SKM-1 treated with dmso at 0.1 percent for 144 hours (cell line): ENCODE data around the gene CPAMD8.

Experiments used
- DNase-seq: peaks from one replicate; lab custom pipeline; 2025; ENCODE audit not compliant: unreplicated experiment; lab: John Stamatoyannopoulos, UW

Gene CPAMD8

DNA sequence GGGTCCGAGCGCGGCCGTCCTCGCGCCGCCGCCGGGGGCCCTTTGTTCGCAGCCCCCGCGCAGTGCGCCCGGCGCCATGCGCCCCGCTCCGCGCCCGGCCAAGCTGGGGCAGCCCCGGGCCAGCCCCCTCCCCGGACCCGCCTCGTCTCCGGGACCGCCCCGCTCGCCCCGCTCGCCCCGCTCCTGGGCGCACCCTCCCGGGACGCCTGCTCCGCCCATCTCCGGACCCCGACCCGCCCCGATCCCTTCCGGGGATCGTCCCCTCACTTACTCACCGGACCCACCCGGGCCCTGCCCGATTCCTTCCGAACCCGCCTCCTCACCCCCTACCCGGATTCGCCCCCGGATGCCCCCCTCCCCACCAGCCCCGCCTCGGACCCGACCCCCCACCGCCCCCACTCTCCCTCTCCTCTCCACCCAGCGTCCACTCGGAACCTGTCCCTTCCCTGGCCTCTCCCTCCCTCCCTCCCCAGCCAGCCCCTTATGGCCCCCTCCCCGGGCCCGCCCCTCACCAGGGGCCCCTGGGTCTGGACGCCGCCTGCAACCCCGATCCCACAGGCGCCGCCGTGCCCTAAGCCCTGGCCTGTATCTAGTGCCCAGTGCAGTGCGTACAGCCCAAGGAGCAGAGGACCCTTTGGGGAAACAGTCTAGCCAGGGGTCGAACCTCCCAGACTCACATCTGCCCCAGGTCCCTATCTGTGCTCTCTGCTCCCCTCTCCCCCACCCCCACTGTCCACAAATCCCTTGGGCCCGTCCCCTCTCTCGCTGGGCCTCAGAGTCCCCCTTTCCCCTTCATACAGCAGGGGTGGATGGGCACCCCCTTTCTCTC lies at the start of gene CPAMD8:
Gene CPAMD8 (minus strand): TSS at position 105 of the 829 bp plus-strand sequence. CDS start 168 bp downstream, outside the sequence.
- DNase-seq = no peak

DNA sequence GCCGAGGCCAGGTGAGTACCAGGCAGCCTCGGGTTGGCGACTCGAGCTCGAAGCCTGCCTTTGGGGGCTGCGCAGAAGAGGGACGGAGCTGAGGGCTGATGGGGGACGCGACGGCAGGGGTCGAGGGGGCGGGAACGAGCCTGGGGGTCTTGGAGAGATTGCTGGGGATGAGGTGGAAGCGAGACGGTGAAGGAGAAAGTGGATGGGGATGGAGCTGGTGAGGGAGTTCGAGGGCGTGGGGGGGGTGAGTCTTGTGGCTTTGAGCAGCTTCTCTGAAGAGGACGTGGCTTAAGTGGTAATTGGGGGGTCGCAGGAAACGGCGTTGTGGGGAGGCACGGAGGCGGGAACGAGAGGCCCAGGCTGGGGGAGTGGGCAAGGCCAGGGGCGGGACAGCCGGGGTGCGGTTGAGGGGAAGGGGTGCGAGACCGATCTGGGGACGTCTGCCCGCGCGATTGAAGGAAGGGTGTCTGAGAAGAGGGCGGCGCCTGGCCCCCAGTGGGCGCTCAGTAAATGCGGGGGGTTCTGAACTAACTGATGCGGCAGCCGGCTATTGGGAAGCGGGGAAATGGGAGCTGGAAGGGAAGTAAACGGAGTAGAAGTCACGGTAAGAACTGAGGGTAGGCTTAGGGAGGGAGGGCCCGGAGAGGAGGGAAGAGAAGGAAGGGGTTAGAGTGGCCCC lies 49.4 kb upstream of the CPAMD8 start:
- peak; percentile 7 for DNase-seq

DNA sequence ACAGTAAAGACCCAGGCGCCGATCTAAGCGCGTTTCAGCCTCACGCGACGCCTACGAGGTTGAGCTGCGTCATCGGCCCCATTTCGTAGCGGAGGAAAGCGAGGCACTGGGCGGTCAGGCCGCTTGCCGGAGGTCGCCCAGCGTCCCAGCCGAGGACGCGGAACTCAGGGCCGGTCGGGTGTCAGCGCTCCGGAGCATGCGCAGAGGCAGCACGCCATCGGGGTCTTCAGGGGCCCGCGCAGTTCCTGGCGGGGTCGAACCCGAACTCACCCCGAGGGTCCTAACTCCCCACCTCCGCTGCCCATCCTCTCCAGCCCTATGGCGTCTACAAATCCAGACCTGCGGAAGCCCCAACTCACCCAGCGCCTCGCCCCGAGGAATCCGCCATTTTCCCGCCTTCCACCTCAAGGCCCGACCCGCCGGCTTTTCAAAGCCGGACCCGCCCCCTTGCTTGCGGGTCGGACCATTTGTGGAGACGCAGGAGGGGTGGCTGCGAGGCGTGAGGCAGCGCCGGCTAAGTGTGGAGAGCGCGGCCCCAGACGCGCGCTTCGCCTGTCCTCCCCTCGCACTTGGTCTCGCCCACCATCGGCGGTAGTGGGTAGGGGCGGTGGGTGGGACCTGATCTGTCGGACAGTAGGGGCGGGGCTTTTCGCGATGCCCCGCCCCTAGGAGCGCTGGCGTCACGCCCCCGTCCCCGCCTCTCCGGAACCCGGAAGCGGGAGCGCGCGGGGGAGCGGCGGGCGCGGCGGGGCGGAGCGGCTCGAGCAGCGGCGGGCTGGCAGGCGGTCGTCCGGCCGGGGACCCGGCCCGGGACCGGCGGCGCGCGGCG lies 48.6 kb upstream of the CPAMD8 start, which contains the start of the genes HAUS8 and MYO9B:
Gene HAUS8 (minus strand): TSS at position 418 of the 829 bp plus-strand sequence. CDS start 30 bp downstream, at position 388.
Gene MYO9B (plus strand): TSS at position 743 of the 829 bp plus-strand sequence. CDS start 25,941 bp downstream, outside the sequence.
- peak; percentile 96 for DNase-seq

DNA sequence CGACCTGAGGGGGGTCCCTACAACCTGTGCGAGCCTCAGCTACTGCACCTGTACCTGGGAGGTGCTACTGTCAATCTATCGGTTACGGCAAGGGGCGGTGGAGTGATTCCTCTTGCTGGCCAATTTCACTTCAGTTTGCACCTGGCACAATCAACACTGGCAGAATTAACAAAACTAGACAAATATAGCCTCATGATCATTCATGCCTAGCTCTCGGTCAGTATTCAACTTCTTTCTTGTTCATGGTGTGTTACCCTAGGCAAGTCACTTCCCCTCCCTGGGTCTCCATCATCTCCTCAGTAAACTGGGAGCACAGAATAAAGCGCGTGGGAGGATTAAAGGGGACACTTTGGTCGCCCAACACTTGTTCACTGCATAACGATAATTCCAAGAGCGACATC lies 48.0 kb upstream of the CPAMD8 start:
- DNase-seq = no peak

DNA sequence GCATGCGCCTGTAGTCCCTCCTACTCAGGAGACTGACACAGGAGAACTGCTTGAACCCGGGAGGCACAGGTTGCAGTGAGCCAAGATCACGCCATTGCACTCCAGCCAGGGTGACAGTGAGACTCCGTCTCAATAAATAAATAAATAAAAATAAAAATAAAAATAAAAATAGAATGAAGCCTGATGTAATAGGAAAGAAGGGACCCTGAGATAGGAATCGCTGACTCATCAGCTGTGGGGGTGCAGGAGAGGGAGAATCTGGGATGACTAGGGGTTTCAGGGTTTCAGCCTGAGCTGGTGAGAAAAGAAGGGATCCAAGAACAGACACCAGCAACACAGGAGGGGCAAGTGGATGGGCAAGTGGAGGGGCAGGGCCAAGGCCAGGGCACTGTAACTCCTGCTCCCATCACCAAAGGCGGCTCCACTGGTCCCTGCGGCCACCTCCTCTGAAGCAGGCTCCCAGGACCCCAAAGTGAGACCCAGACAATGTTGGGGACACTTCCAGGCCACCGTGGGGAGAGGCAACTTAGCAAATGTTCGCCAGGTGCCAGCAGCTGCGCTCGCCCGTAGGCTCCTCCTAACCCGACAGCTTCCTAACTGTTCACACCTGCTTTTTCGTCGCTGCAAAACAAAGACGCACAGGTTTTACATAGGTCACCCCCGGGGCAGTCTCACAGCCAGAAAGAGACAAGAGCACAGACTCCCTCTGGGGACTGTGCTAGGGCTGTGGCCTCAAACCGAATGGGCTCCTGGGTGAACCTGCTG lies 47.4 kb upstream of the CPAMD8 start:
- no peak for DNase-seq

DNA sequence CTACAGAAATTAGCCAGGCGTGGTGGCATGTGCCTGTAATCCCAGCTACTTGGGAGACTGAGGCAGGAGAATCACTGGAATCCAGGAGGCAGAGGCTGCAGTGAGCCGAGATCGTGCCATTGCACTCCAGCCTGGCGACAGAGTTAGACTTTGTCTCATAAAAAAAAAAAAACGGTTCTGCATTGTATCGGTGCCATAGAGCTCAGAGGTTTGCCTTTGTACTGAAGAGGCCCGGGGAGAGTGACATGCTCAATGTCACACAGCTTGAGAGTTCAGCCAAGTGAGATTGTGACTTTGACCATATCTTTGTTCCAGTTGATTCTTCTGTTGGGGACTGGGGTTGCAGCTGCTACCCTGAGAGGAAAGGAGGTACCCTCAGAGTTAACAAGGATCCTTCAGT lies 44.3 kb upstream of the CPAMD8 start:
- no peak for DNase-seq

DNA sequence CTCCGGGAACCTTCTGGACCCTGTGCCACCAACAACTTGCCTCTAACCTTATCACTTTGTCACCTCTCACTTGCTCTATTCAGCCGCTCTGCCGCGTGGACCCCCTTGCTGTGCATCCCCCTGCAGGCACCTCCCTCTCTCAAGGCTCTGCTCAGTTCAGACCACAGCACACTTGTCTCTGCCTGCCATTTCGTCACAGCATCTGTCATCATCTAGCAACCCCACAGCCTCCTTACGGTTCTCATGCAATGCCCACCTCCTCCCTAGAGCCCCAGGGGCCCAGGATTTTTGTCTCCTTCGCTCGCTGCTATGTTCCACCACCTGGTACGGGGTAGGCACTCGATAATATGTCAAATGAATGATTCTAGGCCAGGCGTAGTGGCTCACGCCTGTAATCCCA lies 43.8 kb upstream of the CPAMD8 start:
- DNase-seq = no peak

DNA sequence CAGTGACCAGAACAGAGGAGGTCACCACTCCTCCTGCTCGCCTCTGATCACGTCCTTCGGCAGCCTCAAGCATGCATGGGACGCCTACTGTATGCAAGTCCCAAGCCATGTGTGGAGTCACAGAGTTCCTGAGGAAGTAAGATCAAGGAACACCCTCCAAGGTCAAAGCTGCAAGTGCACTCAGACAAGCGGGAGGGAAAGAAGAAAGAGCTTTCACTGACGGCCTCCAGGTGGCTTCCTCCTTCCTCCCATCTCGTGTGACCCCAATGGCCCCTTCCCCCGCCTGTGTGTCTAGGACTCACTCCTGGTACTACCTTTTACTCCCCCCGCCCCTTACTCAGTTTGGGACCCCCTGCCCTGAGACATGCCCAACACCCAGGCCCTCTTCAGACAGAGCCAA lies 42.6 kb upstream of the CPAMD8 start:
- DNase-seq = no peak

DNA sequence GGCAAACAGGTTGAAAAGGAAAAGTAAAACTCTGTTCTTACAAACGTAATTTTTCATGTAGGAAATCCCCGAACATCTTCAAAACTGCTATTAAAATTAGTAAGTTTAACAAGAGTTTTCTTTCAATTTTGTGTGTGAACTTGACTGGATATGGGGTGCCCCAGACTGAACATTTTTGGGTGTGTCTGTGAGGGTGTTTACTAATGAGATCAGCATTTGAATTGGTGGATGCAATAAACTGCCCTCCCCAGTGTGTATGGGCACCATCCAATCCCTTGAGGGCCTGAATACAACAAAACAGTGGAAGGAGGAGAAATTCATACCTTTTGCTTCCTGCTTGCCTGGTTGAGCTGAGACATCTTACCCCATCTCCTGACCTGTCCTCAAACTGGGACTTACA lies 36.8 kb upstream of the CPAMD8 start:
- no peak for DNase-seq

DNA sequence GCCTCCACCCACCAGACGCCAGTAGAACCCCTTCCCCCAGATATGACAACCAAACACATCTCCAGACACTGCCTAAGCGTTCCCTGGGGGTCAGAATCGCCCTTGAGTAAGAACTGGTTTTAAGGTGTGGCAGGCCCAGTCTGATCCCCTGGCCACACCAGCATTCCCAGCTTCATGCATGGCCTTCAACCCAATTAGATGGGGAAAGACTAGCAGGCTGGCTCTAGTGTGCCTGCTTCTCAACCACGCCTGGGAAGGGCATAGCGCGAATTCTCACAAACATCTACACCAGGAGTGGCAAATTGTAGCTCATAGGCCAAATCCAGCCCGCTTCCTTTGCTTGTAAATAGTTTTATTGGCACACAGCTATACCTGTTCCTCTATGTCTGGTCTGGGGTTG lies 35.1 kb upstream of the CPAMD8 start:
- DNase-seq = no peak

DNA sequence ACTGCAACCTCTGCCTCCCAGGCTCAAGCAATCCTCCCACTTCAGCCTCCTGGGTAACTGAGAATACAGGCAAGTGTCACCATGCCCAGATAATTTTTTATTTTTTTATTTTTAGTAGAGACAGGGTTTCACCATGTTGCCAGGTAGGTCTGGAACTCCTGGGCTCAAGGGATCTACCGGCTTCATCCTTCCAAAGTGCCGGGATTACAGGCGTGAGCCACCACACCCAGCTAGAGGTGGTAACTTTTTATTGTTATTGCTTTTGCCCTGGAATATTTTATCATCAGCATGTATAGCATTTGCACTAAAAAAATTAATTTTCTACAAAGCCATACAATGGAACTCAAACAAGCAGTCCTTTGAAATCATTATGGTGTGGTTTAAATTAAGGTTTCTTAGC lies 34.6 kb upstream of the CPAMD8 start:
- DNase-seq = no peak

DNA sequence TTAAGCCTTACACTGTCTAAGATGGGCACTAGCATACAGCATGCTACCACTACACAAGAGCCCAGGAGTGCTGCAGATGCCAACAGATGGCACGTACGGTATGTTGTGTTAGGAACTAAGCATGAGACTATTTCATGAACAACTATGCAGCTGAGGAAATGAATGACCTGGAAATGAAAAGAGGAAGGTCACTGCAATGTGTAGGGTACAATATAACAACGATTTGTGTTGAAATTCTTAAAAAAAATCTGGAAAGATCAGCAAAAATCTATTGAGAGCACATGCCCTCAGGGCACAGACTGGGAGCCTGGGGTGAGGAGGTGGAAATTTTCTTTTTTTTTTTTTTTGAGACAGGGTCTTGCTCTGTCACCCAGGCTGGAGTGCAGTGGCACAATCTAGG lies 34.2 kb upstream of the CPAMD8 start:
- DNase-seq = no peak

DNA sequence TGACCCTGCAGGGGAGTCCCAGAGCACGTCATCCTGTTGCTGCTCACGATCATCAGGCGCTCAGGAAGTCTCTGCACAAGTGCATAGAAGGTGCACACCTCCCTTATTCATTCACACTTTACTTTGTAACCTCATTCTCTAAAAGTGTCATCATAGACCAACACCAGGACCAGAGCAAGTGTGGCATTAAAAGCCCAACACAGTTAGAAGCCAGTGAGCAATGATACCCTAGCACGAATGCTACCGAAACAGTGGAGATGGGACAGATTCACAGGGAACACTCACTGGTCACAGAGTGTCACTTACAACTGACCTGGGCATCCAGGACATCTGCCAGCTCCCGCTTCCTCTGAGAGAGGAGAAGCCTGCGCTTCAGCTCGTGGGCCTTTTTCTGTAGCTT lies 31.6 kb upstream of the CPAMD8 start:
- no peak for DNase-seq

DNA sequence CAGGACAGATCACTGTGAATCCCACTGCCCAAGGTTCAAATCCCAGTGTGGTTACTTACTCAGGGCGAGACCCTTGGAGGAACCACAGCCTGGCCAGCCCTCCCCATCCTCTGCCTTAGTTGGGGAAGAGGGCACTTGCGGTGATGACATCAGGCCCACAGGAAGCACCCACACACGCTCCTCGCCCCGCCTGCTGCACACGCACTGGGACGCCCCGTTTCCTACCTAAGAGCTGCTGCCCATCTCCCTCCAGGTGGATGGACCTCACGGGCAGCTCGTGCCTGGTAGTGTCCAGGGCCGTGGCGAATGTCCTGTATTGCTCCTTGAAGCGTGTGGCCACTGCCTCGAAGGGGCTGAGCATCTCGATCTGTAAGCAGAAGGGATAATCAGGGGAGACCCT lies 29.0 kb upstream of the CPAMD8 start:
- DNase-seq = no peak

DNA sequence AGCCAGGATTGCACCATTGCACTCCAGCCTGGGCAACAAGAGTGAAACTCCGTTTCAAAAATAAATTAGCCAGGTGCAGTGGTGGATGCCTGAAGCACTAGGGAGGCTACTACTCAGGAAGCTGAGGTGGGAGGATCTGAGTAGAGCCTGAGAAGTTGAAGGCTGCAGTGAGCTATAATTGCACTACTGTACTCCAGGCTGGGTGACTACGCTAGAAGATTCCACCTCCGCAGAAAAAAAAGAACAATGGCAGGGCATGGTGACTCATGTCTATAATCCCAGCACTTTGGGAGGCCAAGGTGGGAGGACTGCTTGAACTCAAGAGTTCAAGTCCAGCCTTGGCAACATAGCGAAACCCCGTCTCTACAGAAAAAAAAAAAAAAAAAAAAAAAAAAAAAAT lies 28.1 kb upstream of the CPAMD8 start:
- DNase-seq = no peak

DNA sequence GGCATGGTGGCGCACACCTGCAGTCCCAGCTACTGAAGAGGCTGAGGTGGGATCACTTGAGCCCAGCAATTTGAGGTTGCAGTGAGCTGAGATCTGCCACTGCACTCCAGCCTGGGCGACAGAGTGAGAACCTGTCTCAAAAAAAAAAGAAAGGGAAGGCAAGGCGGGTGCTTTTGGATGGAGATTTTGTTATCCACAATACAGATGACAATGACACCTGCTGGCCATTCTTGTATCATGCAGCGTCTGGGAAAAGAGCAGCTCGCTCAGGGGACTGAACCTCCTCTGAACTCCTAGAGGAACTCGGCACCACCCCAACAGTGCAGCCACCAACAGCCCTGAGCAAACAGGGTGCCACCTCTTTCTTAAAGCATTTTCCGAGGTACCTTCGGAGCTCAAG lies 25.8 kb upstream of the CPAMD8 start:
- DNase-seq = peak; percentile 11

DNA sequence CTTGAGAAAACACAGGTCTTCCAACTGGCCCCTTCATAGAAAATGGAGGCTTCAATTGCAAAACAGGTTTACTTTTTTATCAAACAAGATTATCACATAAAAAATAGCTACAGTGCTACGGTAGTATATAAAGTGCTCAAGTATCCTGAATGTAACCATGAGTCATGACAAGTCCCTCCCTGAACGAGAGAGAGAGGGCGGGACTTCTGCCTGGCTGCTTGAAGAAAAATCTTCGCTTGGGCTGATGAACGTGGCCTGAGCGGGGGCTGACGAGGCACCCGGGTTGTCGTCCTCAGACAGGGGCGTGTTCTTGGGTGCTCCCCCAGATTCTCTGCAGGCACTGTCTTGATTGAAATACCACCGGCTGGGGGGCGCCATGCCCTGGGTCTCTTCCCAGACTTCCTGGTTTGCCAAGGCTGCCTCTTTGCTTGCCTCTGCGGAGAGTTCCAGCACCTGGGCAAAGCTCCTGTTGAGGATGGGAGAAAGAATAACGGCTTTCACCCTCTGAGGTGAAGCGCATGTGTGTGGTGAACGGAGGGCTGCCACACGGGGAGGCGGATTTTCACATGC lies 23.2 kb upstream of the CPAMD8 start:
- DNase-seq = no peak

DNA sequence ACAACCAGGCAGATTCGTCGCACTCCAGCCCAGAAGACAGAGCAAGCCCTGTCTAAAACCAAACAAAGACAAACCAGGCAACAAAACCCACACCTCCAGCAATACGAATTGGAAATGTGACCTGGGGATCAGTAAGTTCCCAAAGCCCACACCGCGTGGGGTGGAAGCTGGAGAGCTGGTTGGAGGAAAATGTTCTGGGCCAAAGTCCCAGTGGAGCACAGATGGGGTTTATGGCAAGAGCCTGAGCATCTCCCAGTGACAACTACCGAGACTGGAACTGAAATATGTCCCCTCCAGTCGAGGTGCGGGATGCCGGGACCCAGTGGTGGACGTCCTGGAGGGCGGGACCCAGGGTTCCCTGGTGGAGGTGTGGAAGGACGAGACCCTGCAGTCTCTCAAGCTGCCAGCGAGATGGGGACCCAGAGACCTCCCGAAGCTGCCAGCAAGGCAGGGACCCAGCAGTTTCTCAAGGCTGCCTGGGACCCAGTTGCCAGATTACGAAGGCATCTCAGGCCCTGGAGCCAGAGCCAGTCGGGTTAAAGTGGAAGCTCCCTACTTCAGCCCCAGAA lies 22.4 kb upstream of the CPAMD8 start:
- no peak for DNase-seq

DNA sequence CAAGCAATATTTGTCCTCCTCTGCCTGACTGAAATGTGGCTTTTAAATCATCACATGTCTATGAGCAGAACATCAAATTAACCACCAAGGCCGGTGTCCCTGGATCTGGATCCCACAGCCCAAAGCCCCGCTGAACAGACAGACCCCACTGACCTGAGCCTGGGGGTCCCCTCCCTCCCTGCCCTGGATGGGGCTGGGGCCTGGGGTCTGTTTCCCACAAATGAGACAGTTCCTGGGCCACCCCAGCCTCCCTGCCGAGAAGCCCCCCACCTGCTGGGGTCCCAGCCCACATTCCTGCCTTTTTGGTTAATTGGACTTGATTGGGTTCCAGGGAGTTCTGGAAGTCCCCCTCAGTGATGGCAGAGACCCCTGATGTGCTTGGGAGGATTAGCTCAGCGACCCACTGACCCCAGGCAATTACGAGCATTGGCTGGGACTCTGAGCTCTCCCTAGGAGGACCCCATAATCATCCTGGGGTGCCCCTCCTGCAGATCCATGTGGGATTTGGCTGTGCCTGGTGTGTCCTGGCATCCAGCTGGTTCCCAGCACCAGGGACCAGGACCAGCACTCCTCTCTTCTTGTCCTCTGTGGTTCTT lies 19.4 kb upstream of the CPAMD8 start:
- no peak for DNase-seq

DNA sequence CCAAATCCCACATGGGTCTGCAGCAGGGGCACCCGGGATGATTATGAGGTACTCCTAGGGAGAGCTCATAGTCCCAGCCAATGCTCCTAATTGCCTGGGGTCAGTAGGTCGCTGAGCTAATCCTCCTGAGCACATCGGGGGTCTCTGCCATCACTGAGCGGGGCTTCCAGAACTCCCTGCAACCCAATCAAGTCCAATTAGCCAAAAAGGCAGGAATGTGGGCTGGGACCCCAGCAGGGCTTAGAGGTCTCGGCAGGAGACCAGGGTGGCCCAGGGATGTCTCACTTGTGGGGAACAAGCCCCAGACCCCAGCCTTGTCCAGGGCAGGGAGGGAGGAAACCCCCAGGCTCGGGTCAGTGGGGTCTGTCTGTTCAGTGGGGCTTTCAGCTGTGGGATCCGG lies 17.1 kb upstream of the CPAMD8 start:
- no peak for DNase-seq
